ENCODE results near the gene SDHA. TPM values are rescaled to one million over a fixed set of nuclear protein-coding genes. Genes with fewer than 3 reads are reported as not detected.

SDHA gene
- total and polyA plus RNA-seq, 9 of the 15 experiments (the other 6 are each of a cell fraction or from before 2014, with no cell fraction given): 82.9 to 191 (median 130) TPM

DNA sequence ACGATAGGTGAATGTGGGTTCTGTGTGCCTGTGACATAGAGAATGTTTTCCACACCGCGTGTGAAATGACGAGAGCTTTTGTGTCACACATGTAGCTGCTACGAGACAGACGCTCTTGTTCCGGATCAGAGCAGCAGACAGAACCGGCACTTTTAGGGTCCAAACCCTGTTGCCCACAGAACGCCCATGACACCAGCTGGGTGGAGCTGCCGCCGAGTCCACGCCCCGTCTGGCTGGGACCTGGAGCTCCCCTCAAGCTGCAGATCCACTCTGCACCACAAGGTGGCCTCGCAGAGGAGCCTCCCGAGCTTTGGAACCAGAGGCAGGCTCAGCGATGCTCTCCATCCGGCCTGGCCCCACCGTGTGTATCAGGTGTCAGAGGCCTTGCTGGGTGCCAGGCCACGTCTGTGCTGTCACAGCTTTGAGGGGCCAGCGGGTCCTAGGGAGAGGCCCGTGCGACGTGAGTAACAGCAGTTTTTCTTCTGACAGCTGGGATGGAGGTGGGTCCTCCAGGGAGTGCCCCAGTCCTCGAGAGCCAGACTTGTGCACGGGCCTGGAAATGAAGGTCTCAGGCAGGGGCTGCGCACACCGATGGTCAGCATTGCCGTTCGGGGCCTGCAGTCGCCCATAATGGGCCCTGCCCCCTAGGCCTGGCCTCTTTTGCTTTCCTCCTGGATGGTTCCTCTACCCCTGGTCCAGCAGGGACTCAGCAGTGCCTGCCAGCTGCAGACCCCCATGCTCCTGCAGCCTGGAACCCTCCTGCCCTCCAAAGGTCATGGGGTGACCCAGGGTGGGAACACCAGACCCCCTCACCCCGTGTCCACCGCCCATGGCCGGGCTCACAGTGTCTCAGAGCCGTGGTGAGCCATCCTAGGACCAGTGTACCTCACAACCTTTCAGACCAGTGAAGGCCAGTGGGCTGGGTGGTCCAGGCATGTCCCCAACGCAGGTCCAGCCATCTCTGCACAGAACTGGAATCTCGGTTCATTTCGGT lies 29.3 kb upstream of the SDHA start (continued):
- TF ChIP-seq, protein P1, sequence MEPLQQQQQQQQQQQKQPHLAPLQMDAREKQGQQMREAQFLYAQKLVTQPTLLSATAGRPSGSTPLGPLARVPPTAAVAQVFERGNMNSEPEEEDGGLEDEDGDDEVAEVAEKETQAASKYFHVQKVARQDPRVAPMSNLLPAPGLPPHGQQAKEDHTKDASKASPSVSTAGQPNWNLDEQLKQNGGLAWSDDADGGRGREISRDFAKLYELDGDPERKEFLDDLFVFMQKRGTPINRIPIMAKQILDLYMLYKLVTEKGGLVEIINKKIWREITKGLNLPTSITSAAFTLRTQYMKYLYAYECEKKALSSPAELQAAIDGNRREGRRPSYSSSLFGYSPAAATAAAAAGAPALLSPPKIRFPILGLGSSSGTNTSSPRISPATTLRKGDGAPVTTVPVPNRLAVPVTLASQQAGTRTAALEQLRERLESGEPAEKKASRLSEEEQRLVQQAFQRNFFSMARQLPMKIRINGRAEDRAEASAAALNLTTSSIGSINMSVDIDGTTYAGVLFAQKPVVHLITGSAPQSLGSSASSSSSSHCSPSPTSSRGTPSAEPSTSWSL (CRISPR knock-in tag; IDR thresholded peaks at IDR 0.05; ENCODE audit: borderline replicate concordance): no peak
- TF ChIP-seq, protein P2, sequence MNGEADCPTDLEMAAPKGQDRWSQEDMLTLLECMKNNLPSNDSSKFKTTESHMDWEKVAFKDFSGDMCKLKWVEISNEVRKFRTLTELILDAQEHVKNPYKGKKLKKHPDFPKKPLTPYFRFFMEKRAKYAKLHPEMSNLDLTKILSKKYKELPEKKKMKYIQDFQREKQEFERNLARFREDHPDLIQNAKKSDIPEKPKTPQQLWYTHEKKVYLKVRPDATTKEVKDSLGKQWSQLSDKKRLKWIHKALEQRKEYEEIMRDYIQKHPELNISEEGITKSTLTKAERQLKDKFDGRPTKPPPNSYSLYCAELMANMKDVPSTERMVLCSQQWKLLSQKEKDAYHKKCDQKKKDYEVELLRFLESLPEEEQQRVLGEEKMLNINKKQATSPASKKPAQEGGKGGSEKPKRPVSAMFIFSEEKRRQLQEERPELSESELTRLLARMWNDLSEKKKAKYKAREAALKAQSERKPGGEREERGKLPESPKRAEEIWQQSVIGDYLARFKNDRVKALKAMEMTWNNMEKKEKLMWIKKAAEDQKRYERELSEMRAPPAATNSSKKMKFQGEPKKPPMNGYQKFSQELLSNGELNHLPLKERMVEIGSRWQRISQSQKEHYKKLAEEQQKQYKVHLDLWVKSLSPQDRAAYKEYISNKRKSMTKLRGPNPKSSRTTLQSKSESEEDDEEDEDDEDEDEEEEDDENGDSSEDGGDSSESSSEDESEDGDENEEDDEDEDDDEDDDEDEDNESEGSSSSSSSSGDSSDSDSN (IDR thresholded peaks at IDR 0.05; ENCODE audit: borderline replicate concordance in 1 of 2, low read depth in 2 of 2, low read length in 2 of 2): peak in 1 of 2 experiments; percentile 76; a peak in 1 of 4 replicates
- TF ChIP-seq ZNF830 (CRISPR knock-in tag; IDR thresholded peaks at IDR 0.05) (no peak), TFAM (CRISPR knock-in tag; conservative IDR thresholded peaks at IDR 0.05) (no peak), ZNF76 (CRISPR knock-in tag; IDR thresholded peaks at IDR 0.05; ENCODE audit: borderline replicate concordance) (no peak), SMARCE1 (IDR thresholded peaks at IDR 0.05) (no peak), NRF1 (conservative IDR thresholded peaks at IDR 0.05 in 1 of 2, IDR thresholded peaks at IDR 0.05 in 1 of 2) (peak; percentile 12 to 28; a peak in 1 of 4 replicates), CBX5 (IDR thresholded peaks at IDR 0.05; ENCODE audit: borderline replicate concordance, low read depth) (no peak)
- TF ChIP-seq, protein P3, sequence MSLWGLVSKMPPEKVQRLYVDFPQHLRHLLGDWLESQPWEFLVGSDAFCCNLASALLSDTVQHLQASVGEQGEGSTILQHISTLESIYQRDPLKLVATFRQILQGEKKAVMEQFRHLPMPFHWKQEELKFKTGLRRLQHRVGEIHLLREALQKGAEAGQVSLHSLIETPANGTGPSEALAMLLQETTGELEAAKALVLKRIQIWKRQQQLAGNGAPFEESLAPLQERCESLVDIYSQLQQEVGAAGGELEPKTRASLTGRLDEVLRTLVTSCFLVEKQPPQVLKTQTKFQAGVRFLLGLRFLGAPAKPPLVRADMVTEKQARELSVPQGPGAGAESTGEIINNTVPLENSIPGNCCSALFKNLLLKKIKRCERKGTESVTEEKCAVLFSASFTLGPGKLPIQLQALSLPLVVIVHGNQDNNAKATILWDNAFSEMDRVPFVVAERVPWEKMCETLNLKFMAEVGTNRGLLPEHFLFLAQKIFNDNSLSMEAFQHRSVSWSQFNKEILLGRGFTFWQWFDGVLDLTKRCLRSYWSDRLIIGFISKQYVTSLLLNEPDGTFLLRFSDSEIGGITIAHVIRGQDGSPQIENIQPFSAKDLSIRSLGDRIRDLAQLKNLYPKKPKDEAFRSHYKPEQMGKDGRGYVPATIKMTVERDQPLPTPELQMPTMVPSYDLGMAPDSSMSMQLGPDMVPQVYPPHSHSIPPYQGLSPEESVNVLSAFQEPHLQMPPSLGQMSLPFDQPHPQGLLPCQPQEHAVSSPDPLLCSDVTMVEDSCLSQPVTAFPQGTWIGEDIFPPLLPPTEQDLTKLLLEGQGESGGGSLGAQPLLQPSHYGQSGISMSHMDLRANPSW (CRISPR knock-in tag; IDR thresholded peaks at IDR 0.05): 0 out of 2 replicates have a peak, but pooled peaks have one; percentile 68
- TF ChIP-seq, protein P4, sequence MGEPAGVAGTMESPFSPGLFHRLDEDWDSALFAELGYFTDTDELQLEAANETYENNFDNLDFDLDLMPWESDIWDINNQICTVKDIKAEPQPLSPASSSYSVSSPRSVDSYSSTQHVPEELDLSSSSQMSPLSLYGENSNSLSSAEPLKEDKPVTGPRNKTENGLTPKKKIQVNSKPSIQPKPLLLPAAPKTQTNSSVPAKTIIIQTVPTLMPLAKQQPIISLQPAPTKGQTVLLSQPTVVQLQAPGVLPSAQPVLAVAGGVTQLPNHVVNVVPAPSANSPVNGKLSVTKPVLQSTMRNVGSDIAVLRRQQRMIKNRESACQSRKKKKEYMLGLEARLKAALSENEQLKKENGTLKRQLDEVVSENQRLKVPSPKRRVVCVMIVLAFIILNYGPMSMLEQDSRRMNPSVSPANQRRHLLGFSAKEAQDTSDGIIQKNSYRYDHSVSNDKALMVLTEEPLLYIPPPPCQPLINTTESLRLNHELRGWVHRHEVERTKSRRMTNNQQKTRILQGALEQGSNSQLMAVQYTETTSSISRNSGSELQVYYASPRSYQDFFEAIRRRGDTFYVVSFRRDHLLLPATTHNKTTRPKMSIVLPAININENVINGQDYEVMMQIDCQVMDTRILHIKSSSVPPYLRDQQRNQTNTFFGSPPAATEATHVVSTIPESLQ (CRISPR knock-in tag; IDR thresholded peaks at IDR 0.05): no peak
- TF ChIP-seq, protein P5, sequence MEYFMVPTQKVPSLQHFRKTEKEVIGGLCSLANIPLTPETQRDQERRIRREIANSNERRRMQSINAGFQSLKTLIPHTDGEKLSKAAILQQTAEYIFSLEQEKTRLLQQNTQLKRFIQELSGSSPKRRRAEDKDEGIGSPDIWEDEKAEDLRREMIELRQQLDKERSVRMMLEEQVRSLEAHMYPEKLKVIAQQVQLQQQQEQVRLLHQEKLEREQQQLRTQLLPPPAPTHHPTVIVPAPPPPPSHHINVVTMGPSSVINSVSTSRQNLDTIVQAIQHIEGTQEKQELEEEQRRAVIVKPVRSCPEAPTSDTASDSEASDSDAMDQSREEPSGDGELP (CRISPR knock-in tag; IDR thresholded peaks at IDR 0.05; ENCODE audit: borderline replicate concordance): peak; percentile 85

Data from K562 (cell line).